Astrocyte of the spinal cord (primary cell): Measurements from ENCODE around the gene GH2.
A peak's percentile ranks its signal among the peaks of the same experiment; 100 is the strongest.
"Not testable (repeated sequence)": the region's sequence is repeated elsewhere in the genome, so short reads cannot be mapped to it uniquely, and the experiment has no call there.

Experiments used
- DNase-seq: peaks from one replicate; pipeline ENCODE4 v3.0.0; 2011; ENCODE audit warnings: low read depth, low spot score
- H3K4me3 ChIP-seq: 2 replicates; pipeline ENCODE4 v1.5.1; 2011; ENCODE audit warnings: low read depth, mild to moderate bottlenecking, low read length, moderate library complexity
- in situ Hi-C: cut with HindIII; loops from 2 replicates; pipeline ENCODE4 v1.10.0; 2017; ENCODE audit warnings: low sequenced_read_pairs
- TF ChIP-seq, protein P1 (sequence below): IDR thresholded peaks from 2 replicates; pipeline ENCODE4 v1.5.1; 2012; ENCODE audit warnings: low read depth, mild to moderate bottlenecking, low read length, inconsistent platforms

The GH2 gene

DNA sequence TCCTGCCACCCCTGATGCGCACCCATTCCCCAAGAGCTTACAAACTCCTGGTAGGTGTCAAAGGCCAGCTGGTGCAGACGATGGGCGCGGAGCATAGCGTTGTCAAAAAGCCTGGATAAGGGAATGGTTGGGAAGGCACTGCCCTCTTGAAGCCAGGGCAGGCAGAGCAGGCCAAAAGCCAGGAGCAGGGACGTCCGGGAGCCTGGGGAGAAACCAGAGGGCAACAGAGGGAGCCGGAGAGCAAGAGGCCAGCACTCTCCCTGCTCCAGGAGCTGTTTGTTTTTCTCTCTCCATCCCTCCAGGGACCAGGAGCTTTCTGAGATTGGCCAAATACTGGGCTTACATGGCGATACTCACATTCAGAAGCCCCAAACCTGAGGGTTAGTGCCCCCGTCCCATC lies 36.6 kb upstream of the GH2 start:
- in situ Hi-C loops, result no loop called here
- DNase-seq, result no peak
- no peak overlapping the region for H3K4me3 ChIP-seq
- TF ChIP-seq, protein P1, sequence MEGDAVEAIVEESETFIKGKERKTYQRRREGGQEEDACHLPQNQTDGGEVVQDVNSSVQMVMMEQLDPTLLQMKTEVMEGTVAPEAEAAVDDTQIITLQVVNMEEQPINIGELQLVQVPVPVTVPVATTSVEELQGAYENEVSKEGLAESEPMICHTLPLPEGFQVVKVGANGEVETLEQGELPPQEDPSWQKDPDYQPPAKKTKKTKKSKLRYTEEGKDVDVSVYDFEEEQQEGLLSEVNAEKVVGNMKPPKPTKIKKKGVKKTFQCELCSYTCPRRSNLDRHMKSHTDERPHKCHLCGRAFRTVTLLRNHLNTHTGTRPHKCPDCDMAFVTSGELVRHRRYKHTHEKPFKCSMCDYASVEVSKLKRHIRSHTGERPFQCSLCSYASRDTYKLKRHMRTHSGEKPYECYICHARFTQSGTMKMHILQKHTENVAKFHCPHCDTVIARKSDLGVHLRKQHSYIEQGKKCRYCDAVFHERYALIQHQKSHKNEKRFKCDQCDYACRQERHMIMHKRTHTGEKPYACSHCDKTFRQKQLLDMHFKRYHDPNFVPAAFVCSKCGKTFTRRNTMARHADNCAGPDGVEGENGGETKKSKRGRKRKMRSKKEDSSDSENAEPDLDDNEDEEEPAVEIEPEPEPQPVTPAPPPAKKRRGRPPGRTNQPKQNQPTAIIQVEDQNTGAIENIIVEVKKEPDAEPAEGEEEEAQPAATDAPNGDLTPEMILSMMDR, result no peak

DNA sequence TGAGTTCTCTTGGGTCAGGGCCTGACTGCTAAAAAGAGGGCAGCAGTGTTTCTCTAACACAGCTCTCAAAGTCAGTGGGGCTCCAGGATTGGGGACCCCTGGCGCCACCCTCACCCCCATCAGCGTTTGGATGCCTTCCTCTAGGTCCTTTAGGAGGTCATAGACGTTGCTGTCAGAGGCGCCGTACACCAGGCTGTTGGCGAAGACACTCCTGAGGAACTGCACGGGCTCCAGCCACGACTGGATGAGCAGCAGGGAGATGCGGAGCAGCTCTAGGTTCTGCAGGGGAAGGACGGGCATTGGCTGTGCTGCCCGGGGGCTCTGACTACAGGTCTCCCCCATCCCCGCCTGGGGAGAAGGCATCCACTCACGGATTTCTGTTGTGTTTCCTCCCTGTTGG lies 35.9 kb upstream of the GH2 start:
- no peak overlapping the region for H3K4me3 ChIP-seq
- no peak for DNase-seq
- in situ Hi-C loops, result no loop called here
- TF ChIP-seq, protein P1, result no peak

DNA sequence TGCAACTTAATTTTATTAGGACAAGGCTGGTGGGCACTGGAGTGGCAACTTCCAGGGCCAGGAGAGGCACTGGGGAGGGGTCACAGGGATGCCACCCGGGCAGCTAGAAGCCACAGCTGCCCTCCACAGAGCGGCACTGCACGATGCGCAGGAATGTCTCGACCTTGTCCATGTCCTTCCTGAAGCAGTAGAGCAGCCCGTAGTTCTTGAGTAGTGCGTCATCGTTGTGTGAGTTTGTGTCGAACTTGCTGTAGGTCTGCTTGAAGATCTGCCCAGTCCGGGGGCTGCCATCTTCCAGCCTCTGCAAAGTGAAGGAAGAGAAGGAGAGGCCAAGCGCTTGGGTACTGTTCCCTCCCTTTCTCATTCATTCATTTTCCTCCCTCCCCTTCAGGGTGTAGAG lies 35.5 kb upstream of the GH2 start:
- DNase-seq, in situ Hi-C loops, H3K4me3 ChIP-seq: not testable (repeated sequence)

DNA sequence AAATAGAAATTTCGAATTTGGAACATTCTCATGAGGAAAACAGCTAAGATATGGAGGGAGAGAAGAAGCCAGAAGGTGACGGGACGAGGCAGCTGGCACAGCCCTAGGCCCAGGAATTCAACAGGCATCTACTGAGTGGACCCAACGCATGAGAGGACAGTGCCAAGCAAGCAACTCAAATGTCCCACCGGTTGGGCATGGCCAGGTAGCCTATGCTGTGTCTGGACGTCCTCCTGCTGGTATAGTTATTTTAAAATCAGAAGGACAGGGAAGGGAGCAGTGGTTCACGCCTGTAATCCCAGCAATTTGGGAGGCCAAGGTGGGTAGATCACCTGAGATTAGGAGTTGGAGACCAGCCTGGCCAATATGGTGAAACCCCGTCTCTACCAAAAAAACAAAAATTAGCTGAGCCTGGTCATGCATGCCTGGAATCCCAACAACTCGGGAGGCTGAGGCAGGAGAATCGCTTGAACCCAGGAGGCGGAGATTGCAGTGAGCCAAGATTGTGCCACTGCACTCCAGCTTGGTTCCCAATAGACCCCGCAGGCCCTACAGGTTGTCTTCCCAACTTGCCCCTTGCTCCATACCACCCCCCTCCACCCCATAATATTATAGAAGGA lies 34.9 kb upstream of the GH2 start:
- DNase-seq, result no peak
- no peak overlapping the region for H3K4me3 ChIP-seq
- TF ChIP-seq, protein P1, result no peak
- in situ Hi-C loops, result no loop called here

DNA sequence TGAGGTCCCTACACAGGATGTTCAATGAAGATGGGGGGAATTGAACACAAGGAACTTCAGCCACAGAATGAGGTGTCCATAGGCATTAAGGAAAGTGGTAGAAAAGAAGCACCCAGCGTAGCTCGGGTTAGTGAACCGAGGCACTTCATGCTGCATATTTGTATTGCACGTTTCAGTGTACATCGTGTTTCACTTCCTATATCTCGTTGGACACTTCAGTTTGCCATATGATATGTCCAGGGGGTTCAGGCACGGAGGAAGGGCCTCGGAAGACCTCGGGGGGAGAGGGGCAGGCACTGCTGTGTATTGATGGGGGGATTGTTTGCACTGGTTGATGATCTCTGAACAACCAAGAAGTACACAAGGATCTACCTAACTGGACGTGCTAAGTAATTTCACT lies 34.0 kb upstream of the GH2 start:
- H3K4me3 ChIP-seq, in situ Hi-C loops, DNase-seq: not testable (repeated sequence)

DNA sequence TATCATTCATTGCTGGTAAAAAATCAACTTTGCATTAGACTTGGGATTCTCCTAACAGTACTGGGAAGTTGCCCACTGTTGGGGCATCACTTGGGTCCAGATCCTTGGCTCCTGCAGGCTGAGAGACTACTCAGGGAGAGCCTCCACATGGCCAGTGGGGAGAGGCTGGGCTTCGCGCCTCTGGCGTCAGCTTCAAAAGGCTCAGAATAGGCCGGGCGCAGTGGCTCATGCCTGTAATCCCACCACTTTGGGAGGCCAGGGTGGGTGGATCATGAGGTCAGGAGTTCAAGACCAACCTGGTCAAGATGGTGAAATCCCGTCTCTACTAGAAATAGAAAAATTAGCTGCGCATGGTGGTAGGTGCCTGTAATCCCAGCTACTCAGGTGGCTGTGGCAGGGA lies 32.7 kb upstream of the GH2 start:
- no peak for DNase-seq
- in situ Hi-C loops, result no loop called here

DNA sequence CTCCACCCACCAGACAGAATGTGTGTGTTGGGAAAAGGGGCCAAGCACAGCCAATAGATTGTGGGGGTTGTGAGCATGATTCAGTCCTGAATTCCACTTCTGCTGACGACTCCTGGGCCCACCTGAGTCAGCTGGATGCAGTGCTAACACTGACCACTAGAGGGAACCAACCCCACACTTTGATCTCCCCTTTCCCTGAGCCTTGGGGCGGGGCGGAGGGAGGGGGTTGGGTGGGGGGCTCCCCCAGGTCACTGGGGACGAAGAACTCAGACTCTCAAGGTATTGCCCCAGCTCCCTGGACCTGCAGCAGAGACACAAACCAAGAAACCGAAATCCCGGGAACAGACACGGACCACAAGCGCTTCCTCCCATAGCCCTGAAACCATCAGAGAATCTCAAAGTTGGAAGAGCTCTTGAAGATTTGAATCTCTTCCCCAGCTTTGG lies 29.9 kb upstream of the GH2 start:
- TF ChIP-seq, protein P1, result peak; percentile 75
- no peak for DNase-seq
- in situ Hi-C loops, result no loop called here
- H3K4me3 ChIP-seq, result no peak overlapping the region

More for the DNA sequence above, 32.7 kb upstream of the GH2 start:
- TF ChIP-seq, protein P1, result no peak
- H3K4me3 ChIP-seq, result no peak overlapping the region
